Liver (tissue), 9 donors: ENCODE measurements around the gene C19orf47. TPM values are rescaled to one million over a fixed set of nuclear protein-coding genes. Genes with fewer than 3 reads are reported as not detected.

Experiments used
- DNase-seq: peaks from one replicate; pipeline ENCODE4 v3.0.0-alpha.2; 2017; ENCODE audit warnings: low spot score
- H3K27ac ChIP-seq, 2 donors: one replicate each; pipeline ENCODE4 v1.7.0; 2013; ENCODE audit warnings: inconsistent platforms in 2 of 2, low read length in 2 of 2, control low read depth in 1 of 2, low read depth in 1 of 2, mild to moderate bottlenecking in 1 of 2
- H3K27me3 ChIP-seq, 4 donors: one replicate each; pipeline versions ENCODE4 v1.6.1 to v1.7.0; 2013; ENCODE audit warnings: low read length in 3 of 4, inconsistent platforms in 1 of 4, mild to moderate bottlenecking in 1 of 4, moderate library complexity in 1 of 4; ENCODE audit not compliant: control insufficient read depth in 4 of 4, insufficient read depth in 4 of 4
- H3K36me3 ChIP-seq, 4 donors: one replicate each; pipeline versions ENCODE4 v1.6.1 to v1.7.0; 2013; ENCODE audit warnings: low read length in 3 of 4, mild to moderate bottlenecking in 3 of 4, low read depth in 1 of 4, moderate library complexity in 1 of 4; ENCODE audit not compliant: control insufficient read depth in 4 of 4, insufficient read depth in 3 of 4
- H3K4me1 ChIP-seq, 4 donors: one replicate each; pipeline versions ENCODE4 v1.6.1 to v1.7.0; 2013; ENCODE audit warnings: low read length in 3 of 4, mild to moderate bottlenecking in 3 of 4, moderate library complexity in 1 of 4; ENCODE audit not compliant: control insufficient read depth in 4 of 4, insufficient read depth in 4 of 4
- H3K4me3 ChIP-seq, 3 donors: one replicate each; pipeline versions ENCODE4 v1.6.1 to v1.7.0; 2013; ENCODE audit warnings: low read length in 3 of 3, control low read depth in 1 of 3, low read depth in 1 of 3, mild to moderate bottlenecking in 1 of 3
- H3K9ac ChIP-seq, 2 donors: one replicate each; pipeline ENCODE4 v1.7.0; 2013; ENCODE audit warnings: low read length in 2 of 2, mild to moderate bottlenecking in 2 of 2, moderate library complexity in 2 of 2, control low read depth in 1 of 2, low read depth in 1 of 2
- H3K9me3 ChIP-seq, 4 donors: one replicate each; pipeline versions ENCODE4 v1.6.1 to v1.7.0; 2013; ENCODE audit warnings: low read length in 3 of 4; ENCODE audit not compliant: control insufficient read depth in 4 of 4
- EGR1 ChIP-seq, 2 donors: IDR thresholded peaks; 2 replicates each; pipeline ENCODE4 v1.6.1; 2016 to 2018; ENCODE audit warnings: antibody characterized with exemption in 2 of 2, low read depth in 2 of 2
- FOXA1 ChIP-seq: IDR thresholded peaks from 2 replicates; pipeline ENCODE4 v1.6.1; 2016; ENCODE audit warnings: antibody characterized with exemption
- FOXA2 ChIP-seq: IDR thresholded peaks from 2 replicates; pipeline ENCODE4 v1.6.1; 2016; ENCODE audit warnings: antibody characterized with exemption
- GABPA ChIP-seq, 2 donors: IDR thresholded peaks in 1 of 2; conservative IDR thresholded peaks in 1 of 2; 2 replicates each; pipeline ENCODE4 v1.6.1; 2016; ENCODE audit warnings: antibody characterized with exemption in 2 of 2, mild to moderate bottlenecking in 1 of 2, moderate library complexity in 1 of 2
- HNF4A ChIP-seq, 2 donors: conservative IDR thresholded peaks; 2 replicates each; pipeline ENCODE4 v1.6.1; 2016; ENCODE audit warnings: antibody characterized with exemption in 2 of 2, mild to moderate bottlenecking in 2 of 2
- HNF4G ChIP-seq: IDR thresholded peaks from 2 replicates; pipeline ENCODE4 v1.6.1; 2016; ENCODE audit warnings: antibody characterized with exemption
- JUND ChIP-seq, 2 donors: IDR thresholded peaks; 2 replicates each; pipeline ENCODE4 v1.6.1; 2016; ENCODE audit warnings: antibody characterized with exemption in 2 of 2
- NR2F2 ChIP-seq: IDR thresholded peaks from 2 replicates; pipeline ENCODE4 v1.6.1; 2016; ENCODE audit warnings: antibody characterized with exemption
- RAD21 ChIP-seq, 2 donors: IDR thresholded peaks; 2 replicates each; pipeline ENCODE4 v1.6.1; 2016; ENCODE audit warnings: antibody characterized with exemption in 2 of 2, mild to moderate bottlenecking in 2 of 2
- RXRA ChIP-seq, 2 donors: IDR thresholded peaks; 2 replicates each; pipeline ENCODE4 v1.6.1; 2017 to 2018; ENCODE audit warnings: antibody characterized with exemption in 2 of 2, mild to moderate bottlenecking in 1 of 2
- SP1 ChIP-seq: IDR thresholded peaks from 2 replicates; pipeline ENCODE4 v1.6.1; 2018; ENCODE audit warnings: antibody characterized with exemption, mild to moderate bottlenecking
- TAF1 ChIP-seq: conservative IDR thresholded peaks from 2 replicates; pipeline ENCODE4 v1.6.1; 2016; ENCODE audit warnings: antibody characterized with exemption, mild to moderate bottlenecking
- YY1 ChIP-seq: IDR thresholded peaks from 2 replicates; pipeline ENCODE4 v1.6.1; 2016; ENCODE audit warnings: antibody characterized with exemption, mild to moderate bottlenecking
- WGBS: extraction: QIAGEN DNeasy Blood & Tissue Kit; methylation state at CpG from one replicate; pipeline ENCODE4 v1.1.7; 2013; 5-methylcytosine and 5-hydroxymethylcytosine counted together
- polyA plus RNA-seq, 2 donors: library from polyadenylated mRNA; stranded (reverse) in 1 of 2; unstranded in 1 of 2; fragments of 200-250 nt in 1 of 2; fragments of >200 nt in 1 of 2; fragmentation: Nextera tagmentation in 1 of 2; extraction: Ambion mirVana in 1 of 2; gene quantifications; one replicate each; pipeline versions ENCODE4 v1.2.1 to v1.2.3, GENCODE V29; 2013 to 2015
- total RNA-seq, 2 donors: library from RNA; depleted of rRNA; stranded (reverse); fragments of >200 nt; gene quantifications; one replicate each; pipeline ENCODE4 v1.2.3, GENCODE V29; 2014
- TF ChIP-seq, protein P1 (sequence below): IDR thresholded peaks from 2 replicates; pipeline ENCODE4 v1.6.1; 2016; ENCODE audit warnings: antibody characterized with exemption, mild to moderate bottlenecking
- TF ChIP-seq, protein P2 (sequence below): IDR thresholded peaks from 2 replicates; pipeline ENCODE4 v1.6.1; 2016; ENCODE audit warnings: antibody characterized with exemption
- TF ChIP-seq, protein P3 (sequence below): IDR thresholded peaks from 2 replicates; pipeline ENCODE4 v1.6.1; 2016; ENCODE audit warnings: antibody characterized with exemption
- TF ChIP-seq, protein P4 (sequence below): fragments of 150-350 bp; IDR thresholded peaks from 2 replicates; pipeline ENCODE4 v1.5.1; 2017; ENCODE audit warnings: improper control_type of control experiment, low read depth, low read length; ENCODE audit not compliant: missing input control
- TF ChIP-seq, protein P5 (sequence below): IDR thresholded peaks from 2 replicates; pipeline ENCODE4 v1.6.1; 2016; ENCODE audit warnings: antibody characterized with exemption
- donor health status: healthy.
- donor health status: healthy.
- donor health status: healthy.
- donor health status: healthy.
- donor health status: healthy.

The C19orf47 gene
- total and polyA plus RNA-seq, 4 donors, result 3.9 to 6.0 (median 5.0) TPM

DNA sequence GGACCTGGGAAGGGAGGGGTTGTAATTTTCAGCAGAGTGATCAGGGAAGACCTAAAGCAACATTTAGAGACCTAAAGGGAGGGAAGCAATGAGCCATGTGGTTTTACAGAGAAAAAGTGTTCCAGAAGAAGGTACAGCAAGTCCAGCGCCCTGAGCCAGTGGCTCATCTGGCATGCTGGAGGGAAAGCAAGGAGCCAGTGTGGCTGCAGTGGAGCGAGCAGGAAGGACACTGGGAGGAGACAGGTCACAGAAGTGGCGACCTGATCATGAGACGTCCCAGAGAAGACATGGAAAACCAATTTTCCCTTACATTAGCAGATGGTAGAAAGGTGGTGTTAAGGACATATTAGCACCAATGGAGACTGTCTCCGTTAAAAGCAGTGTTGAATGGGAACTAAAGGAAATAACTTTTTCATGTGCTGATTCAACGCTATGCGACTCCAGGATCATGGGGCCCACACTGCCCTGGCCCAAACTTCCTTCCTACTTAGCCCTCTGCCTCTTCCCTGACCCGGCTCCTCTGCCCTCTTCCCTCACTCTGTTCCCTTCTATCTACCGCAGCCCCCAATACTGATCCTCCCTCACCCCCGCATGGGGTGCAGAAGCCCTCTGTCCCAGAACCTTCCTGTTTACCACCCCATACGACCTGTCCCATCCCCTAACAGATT is 5.4 kb downstream of the C19orf47 start:
- no peaks in the 10 kb centered on the region for H3K27me3 ChIP-seq
- H3K9ac ChIP-seq, result no peak overlapping the region
- no peak overlapping the region for H3K27ac ChIP-seq
- peaks cover 0 to 7% (median 2%) of the 10 kb centered on the region in 4 donors for H3K36me3 ChIP-seq
- H3K4me1 ChIP-seq, result peaks cover 0 to 8% (median 7%) of the 10 kb centered on the region in 4 donors
- 83% methylated on average over 11 of the region's 11 CpGs for WGBS
- TF ChIP-seq, protein P1, sequence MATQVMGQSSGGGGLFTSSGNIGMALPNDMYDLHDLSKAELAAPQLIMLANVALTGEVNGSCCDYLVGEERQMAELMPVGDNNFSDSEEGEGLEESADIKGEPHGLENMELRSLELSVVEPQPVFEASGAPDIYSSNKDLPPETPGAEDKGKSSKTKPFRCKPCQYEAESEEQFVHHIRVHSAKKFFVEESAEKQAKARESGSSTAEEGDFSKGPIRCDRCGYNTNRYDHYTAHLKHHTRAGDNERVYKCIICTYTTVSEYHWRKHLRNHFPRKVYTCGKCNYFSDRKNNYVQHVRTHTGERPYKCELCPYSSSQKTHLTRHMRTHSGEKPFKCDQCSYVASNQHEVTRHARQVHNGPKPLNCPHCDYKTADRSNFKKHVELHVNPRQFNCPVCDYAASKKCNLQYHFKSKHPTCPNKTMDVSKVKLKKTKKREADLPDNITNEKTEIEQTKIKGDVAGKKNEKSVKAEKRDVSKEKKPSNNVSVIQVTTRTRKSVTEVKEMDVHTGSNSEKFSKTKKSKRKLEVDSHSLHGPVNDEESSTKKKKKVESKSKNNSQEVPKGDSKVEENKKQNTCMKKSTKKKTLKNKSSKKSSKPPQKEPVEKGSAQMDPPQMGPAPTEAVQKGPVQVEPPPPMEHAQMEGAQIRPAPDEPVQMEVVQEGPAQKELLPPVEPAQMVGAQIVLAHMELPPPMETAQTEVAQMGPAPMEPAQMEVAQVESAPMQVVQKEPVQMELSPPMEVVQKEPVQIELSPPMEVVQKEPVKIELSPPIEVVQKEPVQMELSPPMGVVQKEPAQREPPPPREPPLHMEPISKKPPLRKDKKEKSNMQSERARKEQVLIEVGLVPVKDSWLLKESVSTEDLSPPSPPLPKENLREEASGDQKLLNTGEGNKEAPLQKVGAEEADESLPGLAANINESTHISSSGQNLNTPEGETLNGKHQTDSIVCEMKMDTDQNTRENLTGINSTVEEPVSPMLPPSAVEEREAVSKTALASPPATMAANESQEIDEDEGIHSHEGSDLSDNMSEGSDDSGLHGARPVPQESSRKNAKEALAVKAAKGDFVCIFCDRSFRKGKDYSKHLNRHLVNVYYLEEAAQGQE, result no peak
- no peak for TF ChIP-seq GABPA (IDR thresholded peaks at IDR 0.05 in 1 of 2, conservative IDR thresholded peaks at IDR 0.05 in 1 of 2)
- TF ChIP-seq, protein P2, sequence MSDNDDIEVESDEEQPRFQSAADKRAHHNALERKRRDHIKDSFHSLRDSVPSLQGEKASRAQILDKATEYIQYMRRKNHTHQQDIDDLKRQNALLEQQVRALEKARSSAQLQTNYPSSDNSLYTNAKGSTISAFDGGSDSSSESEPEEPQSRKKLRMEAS, result no peak
- no peak for TF ChIP-seq SP1
- TF ChIP-seq RXRA (IDR thresholded peaks at IDR 0.05), result no peak
- TF ChIP-seq, protein P3, sequence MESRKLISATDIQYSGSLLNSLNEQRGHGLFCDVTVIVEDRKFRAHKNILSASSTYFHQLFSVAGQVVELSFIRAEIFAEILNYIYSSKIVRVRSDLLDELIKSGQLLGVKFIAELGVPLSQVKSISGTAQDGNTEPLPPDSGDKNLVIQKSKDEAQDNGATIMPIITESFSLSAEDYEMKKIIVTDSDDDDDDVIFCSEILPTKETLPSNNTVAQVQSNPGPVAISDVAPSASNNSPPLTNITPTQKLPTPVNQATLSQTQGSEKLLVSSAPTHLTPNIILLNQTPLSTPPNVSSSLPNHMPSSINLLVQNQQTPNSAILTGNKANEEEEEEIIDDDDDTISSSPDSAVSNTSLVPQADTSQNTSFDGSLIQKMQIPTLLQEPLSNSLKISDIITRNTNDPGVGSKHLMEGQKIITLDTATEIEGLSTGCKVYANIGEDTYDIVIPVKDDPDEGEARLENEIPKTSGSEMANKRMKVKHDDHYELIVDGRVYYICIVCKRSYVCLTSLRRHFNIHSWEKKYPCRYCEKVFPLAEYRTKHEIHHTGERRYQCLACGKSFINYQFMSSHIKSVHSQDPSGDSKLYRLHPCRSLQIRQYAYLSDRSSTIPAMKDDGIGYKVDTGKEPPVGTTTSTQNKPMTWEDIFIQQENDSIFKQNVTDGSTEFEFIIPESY, result no peak
- no peak for TF ChIP-seq FOXA2
- TF ChIP-seq YY1, result no peak
- no peak for TF ChIP-seq RAD21 (IDR thresholded peaks at IDR 0.05)
- TF ChIP-seq, protein P4, sequence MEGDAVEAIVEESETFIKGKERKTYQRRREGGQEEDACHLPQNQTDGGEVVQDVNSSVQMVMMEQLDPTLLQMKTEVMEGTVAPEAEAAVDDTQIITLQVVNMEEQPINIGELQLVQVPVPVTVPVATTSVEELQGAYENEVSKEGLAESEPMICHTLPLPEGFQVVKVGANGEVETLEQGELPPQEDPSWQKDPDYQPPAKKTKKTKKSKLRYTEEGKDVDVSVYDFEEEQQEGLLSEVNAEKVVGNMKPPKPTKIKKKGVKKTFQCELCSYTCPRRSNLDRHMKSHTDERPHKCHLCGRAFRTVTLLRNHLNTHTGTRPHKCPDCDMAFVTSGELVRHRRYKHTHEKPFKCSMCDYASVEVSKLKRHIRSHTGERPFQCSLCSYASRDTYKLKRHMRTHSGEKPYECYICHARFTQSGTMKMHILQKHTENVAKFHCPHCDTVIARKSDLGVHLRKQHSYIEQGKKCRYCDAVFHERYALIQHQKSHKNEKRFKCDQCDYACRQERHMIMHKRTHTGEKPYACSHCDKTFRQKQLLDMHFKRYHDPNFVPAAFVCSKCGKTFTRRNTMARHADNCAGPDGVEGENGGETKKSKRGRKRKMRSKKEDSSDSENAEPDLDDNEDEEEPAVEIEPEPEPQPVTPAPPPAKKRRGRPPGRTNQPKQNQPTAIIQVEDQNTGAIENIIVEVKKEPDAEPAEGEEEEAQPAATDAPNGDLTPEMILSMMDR, result no peak
- TF ChIP-seq, protein P5, sequence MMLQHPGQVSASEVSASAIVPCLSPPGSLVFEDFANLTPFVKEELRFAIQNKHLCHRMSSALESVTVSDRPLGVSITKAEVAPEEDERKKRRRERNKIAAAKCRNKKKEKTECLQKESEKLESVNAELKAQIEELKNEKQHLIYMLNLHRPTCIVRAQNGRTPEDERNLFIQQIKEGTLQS, result no peak
- no peak for TF ChIP-seq NR2F2
- TF ChIP-seq JUND (IDR thresholded peaks at IDR 0.05), result no peak
- TF ChIP-seq TAF1, result no peak
- no peak for TF ChIP-seq FOXA1
- no peak for TF ChIP-seq EGR1 (IDR thresholded peaks at IDR 0.05; ENCODE audit: low read depth in 2 of 2)
- TF ChIP-seq HNF4G, result no peak
- TF ChIP-seq HNF4A (conservative IDR thresholded peaks at IDR 0.05), result no peak
- no peak overlapping the region for H3K4me3 ChIP-seq
- H3K9me3 ChIP-seq, result no peaks in the 10 kb centered on the region
- no peak for DNase-seq
